ENCODE measurements around the gene NPY2R. TPM values are rescaled to one million over a fixed set of nuclear protein-coding genes. Genes with fewer than 3 reads are reported as not detected.

Gene NPY2R
- total RNA-seq, 1 experiment from 2014 or later: not detected

- no peaks in the 10 kb centered on the region for H3K36me3 Mint-ChIP-seq (ENCODE audit: insufficient read depth, unreplicated experiment)
- no peak overlapping the region for H3K4me3 Mint-ChIP-seq (ENCODE audit: unreplicated experiment)
- no peak overlapping the region for H3K27ac Mint-ChIP-seq (ENCODE audit: unreplicated experiment)
- H3K36me3 ChIP-seq (ENCODE audit: control insufficient read depth, insufficient read depth, low read length): no peaks in the 10 kb centered on the region
- no TSS peak for BruUV-seq (replicated peaks)
- no peak overlapping the region for H3K4me3 ChIP-seq (ENCODE audit: low read depth, low read length)
- no peak for DNase-seq
- intact Hi-C loops (cut with micrococcal nuclease; ENCODE audit: unreplicated experiment): no loop called here
- H3K9me3 ChIP-seq: no peaks in the 10 kb centered on the region
- TF ChIP-seq CTCF (IDR thresholded peaks at IDR 0.05; ENCODE audit: insufficient read depth in 1 of 2, low read depth in 1 of 2, low read length in 1 of 2, severe bottlenecking in 1 of 2, unreplicated experiment in 1 of 2): no peak
- ChIA-PET CTCF (no interaction called here), POLR2A (no interaction called here)
- no peaks in the 10 kb centered on the region for H3K27me3 ChIP-seq (replicated peaks; ENCODE audit: control insufficient read depth, insufficient read depth, low read length)
- no peaks in the 10 kb centered on the region for H3K27me3 Mint-ChIP-seq (ENCODE audit: insufficient read depth, unreplicated experiment)
- H3K4me1 ChIP-seq: no peaks in the 10 kb centered on the region
- peaks cover 8% of the 10 kb centered on the region for H3K4me1 Mint-ChIP-seq (ENCODE audit: low read depth, unreplicated experiment)
- no peaks in the 10 kb centered on the region for H3K9me3 Mint-ChIP-seq (ENCODE audit: unreplicated experiment)
These were observed 24.0 kb downstream of the NPY2R start for GRCh38 chr4:155232432-155232831.

- no peaks in the 10 kb centered on the region for H3K9me3 ChIP-seq
- CTCF ChIA-PET: no interaction called here
- no peak for DNase-seq
- H3K36me3 ChIP-seq (ENCODE audit: control insufficient read depth, insufficient read depth, low read length): no peaks in the 10 kb centered on the region
- no peak overlapping the region for H3K4me3 ChIP-seq (ENCODE audit: low read depth, low read length)
- Mint-ChIP-seq H3K36me3 (ENCODE audit: insufficient read depth, unreplicated experiment) (no peaks in the 10 kb centered on the region), H3K27ac (ENCODE audit: unreplicated experiment) (no peak overlapping the region), H3K4me3 (ENCODE audit: unreplicated experiment) (no peak overlapping the region), H3K9me3 (ENCODE audit: unreplicated experiment) (no peaks in the 10 kb centered on the region), H3K27me3 (ENCODE audit: insufficient read depth, unreplicated experiment) (no peaks in the 10 kb centered on the region), H3K4me1 (ENCODE audit: low read depth, unreplicated experiment) (no peaks in the 10 kb centered on the region)
- intact Hi-C loops (cut with micrococcal nuclease; ENCODE audit: unreplicated experiment): no loop called here
- BruUV-seq (replicated peaks): no TSS peak
- POLR2A ChIA-PET: no interaction called here
- no peaks in the 10 kb centered on the region for H3K4me1 ChIP-seq
- no peak for TF ChIP-seq CTCF (IDR thresholded peaks at IDR 0.05; ENCODE audit: insufficient read depth in 1 of 2, low read depth in 1 of 2, low read length in 1 of 2, severe bottlenecking in 1 of 2, unreplicated experiment in 1 of 2)
- H3K27me3 ChIP-seq (replicated peaks; ENCODE audit: control insufficient read depth, insufficient read depth, low read length): no peaks in the 10 kb centered on the region
These were observed 25.8 kb downstream of the NPY2R start for GRCh38 chr4:155234206-155234605.

GRCh38 chr4:155237567-155237966 is 29.1 kb downstream of the NPY2R start:
- intact Hi-C loops (cut with micrococcal nuclease; ENCODE audit: unreplicated experiment): no loop called here
- no peak for TF ChIP-seq CTCF (IDR thresholded peaks at IDR 0.05; ENCODE audit: insufficient read depth in 1 of 2, low read depth in 1 of 2, low read length in 1 of 2, severe bottlenecking in 1 of 2, unreplicated experiment in 1 of 2)
- Mint-ChIP-seq H3K27ac (ENCODE audit: unreplicated experiment) (no peak overlapping the region), H3K27me3 (ENCODE audit: insufficient read depth, unreplicated experiment) (no peaks in the 10 kb centered on the region), H3K9me3 (ENCODE audit: unreplicated experiment) (peaks cover 10% of the 10 kb centered on the region), H3K4me1 (ENCODE audit: low read depth, unreplicated experiment) (no peaks in the 10 kb centered on the region), H3K36me3 (ENCODE audit: insufficient read depth, unreplicated experiment) (no peaks in the 10 kb centered on the region), H3K4me3 (ENCODE audit: unreplicated experiment) (no peak overlapping the region)
- H3K4me3 ChIP-seq (ENCODE audit: low read depth, low read length): no peak overlapping the region
- BruUV-seq (replicated peaks): no TSS peak
- CTCF ChIA-PET: no interaction called here
- H3K4me1 ChIP-seq: no peaks in the 10 kb centered on the region
- H3K27me3 ChIP-seq (replicated peaks; ENCODE audit: control insufficient read depth, insufficient read depth, low read length): no peaks in the 10 kb centered on the region
- no peak for DNase-seq
- POLR2A ChIA-PET: no interaction called here
- no peaks in the 10 kb centered on the region for H3K36me3 ChIP-seq (ENCODE audit: control insufficient read depth, insufficient read depth, low read length)
- H3K9me3 ChIP-seq: no peaks in the 10 kb centered on the region
